GM23338 (cell line): ENCODE data around the gene ACTR2.

Source experiments
- CREB1 ChIP-seq: fragments of 250-450 bp; sonication (Bioruptor Pico); IDR thresholded peaks from 2 replicates; pipeline ENCODE4 v1.5.0; 2020; ENCODE audit warnings: low read depth, mild to moderate bottlenecking, moderate library complexity
- CTCF ChIP-seq, 2 experiments: fragments of 200-600 bp in 1 of 2; sonication (generic) in 1 of 2; conservative IDR thresholded peaks; 2 replicates each; pipeline versions ENCODE4 v1.5.1 to v1.6.1; 2016 to 2017; ENCODE audit warnings: antibody characterized with exemption in 2 of 2, low read depth in 2 of 2, mild to moderate bottlenecking in 2 of 2, moderate library complexity in 1 of 2
- ETS1 ChIP-seq: IDR thresholded peaks from 2 replicates; pipeline ENCODE4 v1.6.1; 2016; ENCODE audit warnings: antibody characterized with exemption
- EZH2 ChIP-seq: fragments of 200-600 bp; sonication (generic); IDR thresholded peaks from one replicate; pipeline ENCODE4 v1.8.0; 2017; ENCODE audit warnings: antibody characterized with exemption, mild to moderate bottlenecking, low read depth; ENCODE audit not compliant: unreplicated experiment
- EZH2phosphoT487 ChIP-seq: fragments of 200-600 bp; sonication (generic); IDR thresholded peaks from one replicate; pipeline ENCODE4 v1.8.1; 2018; ENCODE audit warnings: antibody characterized with exemption; ENCODE audit not compliant: unreplicated experiment
- JUNB ChIP-seq: IDR thresholded peaks from one replicate; pipeline ENCODE4 v1.6.1; 2016; ENCODE audit warnings: antibody characterized with exemption; ENCODE audit not compliant: unreplicated experiment
- NANOG ChIP-seq: IDR thresholded peaks from 2 replicates; pipeline ENCODE4 v1.6.1; 2016; ENCODE audit warnings: antibody characterized with exemption, borderline replicate concordance
- POLR2AphosphoS5 ChIP-seq: IDR thresholded peaks from 2 replicates; pipeline ENCODE4 v1.6.1; 2016; ENCODE audit warnings: antibody characterized with exemption, low read depth
- REST ChIP-seq: IDR thresholded peaks from one replicate; pipeline ENCODE4 v1.6.1; 2018; ENCODE audit warnings: antibody characterized with exemption; ENCODE audit not compliant: unreplicated experiment
- STAT1 ChIP-seq: IDR thresholded peaks from one replicate; pipeline ENCODE4 v1.6.1; 2016; ENCODE audit warnings: antibody characterized with exemption; ENCODE audit not compliant: unreplicated experiment
- ZNF114 ChIP-seq: fragments of 250-450 bp; sonication (Bioruptor Pico); IDR thresholded peaks from 2 replicates; pipeline ENCODE4 v1.5.0; 2020; ENCODE audit warnings: mild to moderate bottlenecking, moderate library complexity
- ZNF331 ChIP-seq: fragments of 250-450 bp; sonication (Bioruptor Pico); IDR thresholded peaks from 2 replicates; pipeline ENCODE4 v1.5.0; 2020; ENCODE audit warnings: low read depth, mild to moderate bottlenecking, moderate library complexity

GRCh38 chr2:65291216-65292105 is 63.8 kb downstream of the ACTR2 start:
- TF ChIP-seq CTCF (conservative IDR thresholded peaks at IDR 0.05; ENCODE audit: low read depth in 2 of 2) (no peak), POLR2AphosphoS5 (no peak), EZH2 (no peak), EZH2phosphoT487 (no peak), REST (no peak), ETS1 (no peak), JUNB (no peak), ZNF114 (CRISPR knock-in tag) (no peak), NANOG (no peak), ZNF331 (CRISPR knock-in tag) (no peak), CREB1 (no peak), STAT1 (no peak)
